ENCODE results near the gene HOXA3.

The HOXA3 gene

GRCh38 chr7:27101171-27101956 is 51.0 kb downstream of the HOXA3 start:
- no peak for ATAC-seq
- TF ChIP-seq ZNF70 (CRISPR knock-in tag; IDR thresholded peaks at IDR 0.05) (no peak), ZNF8 (CRISPR knock-in tag; IDR thresholded peaks at IDR 0.05) (no peak), ZC3H10 (CRISPR knock-in tag; IDR thresholded peaks at IDR 0.05) (no peak), CSDC2 (CRISPR knock-in tag; IDR thresholded peaks at IDR 0.05) (no peak), BACH2 (CRISPR knock-in tag; IDR thresholded peaks at IDR 0.05; ENCODE audit: borderline replicate concordance) (no peak), ZFP30 (CRISPR knock-in tag; IDR thresholded peaks at IDR 0.05) (no peak), CSRNP3 (CRISPR knock-in tag; IDR thresholded peaks at IDR 0.05) (no peak), TSHZ2 (CRISPR knock-in tag; IDR thresholded peaks at IDR 0.05) (no peak), ESRRG (CRISPR knock-in tag; IDR thresholded peaks at IDR 0.05) (no peak), PATZ1 (CRISPR knock-in tag; IDR thresholded peaks at IDR 0.05; ENCODE audit: borderline replicate concordance) (no peak), GLIS3 (CRISPR knock-in tag; IDR thresholded peaks at IDR 0.05) (no peak), CREB5 (CRISPR knock-in tag; IDR thresholded peaks at IDR 0.05; ENCODE audit: low read depth) (no peak), OSR1 (CRISPR knock-in tag; IDR thresholded peaks at IDR 0.05) (no peak)

- no peak for ATAC-seq
- TF ChIP-seq PATZ1 (CRISPR knock-in tag; IDR thresholded peaks at IDR 0.05; ENCODE audit: borderline replicate concordance) (no peak), ZNF70 (CRISPR knock-in tag; IDR thresholded peaks at IDR 0.05) (no peak), ZNF565 (CRISPR knock-in tag; conservative IDR thresholded peaks at IDR 0.05; ENCODE audit: low read depth) (no peak), TSHZ2 (CRISPR knock-in tag; IDR thresholded peaks at IDR 0.05) (no peak), ZC3H10 (CRISPR knock-in tag; IDR thresholded peaks at IDR 0.05) (no peak), TOX (CRISPR knock-in tag; IDR thresholded peaks at IDR 0.05; ENCODE audit: borderline replicate concordance) (no peak), CSDC2 (CRISPR knock-in tag; IDR thresholded peaks at IDR 0.05) (no peak), GLIS3 (CRISPR knock-in tag; IDR thresholded peaks at IDR 0.05) (no peak), SNAI2 (CRISPR knock-in tag; IDR thresholded peaks at IDR 0.05) (no peak), ZFP3 (CRISPR knock-in tag; IDR thresholded peaks at IDR 0.05) (no peak), PPARA (CRISPR knock-in tag; IDR thresholded peaks at IDR 0.05; ENCODE audit: borderline replicate concordance) (no peak), ESRRG (CRISPR knock-in tag; IDR thresholded peaks at IDR 0.05) (no peak), ZNF8 (CRISPR knock-in tag; IDR thresholded peaks at IDR 0.05) (no peak), OSR1 (CRISPR knock-in tag; IDR thresholded peaks at IDR 0.05) (no peak), ARNTL (CRISPR knock-in tag; IDR thresholded peaks at IDR 0.05; ENCODE audit: borderline replicate concordance, low read depth) (no peak), RARB (CRISPR knock-in tag; IDR thresholded peaks at IDR 0.05) (no peak)
These were observed 51.7 kb downstream of the HOXA3 start for GRCh38 chr7:27100694-27101170.
